Omental fat pad (tissue), 4 donors: ENCODE measurements around the gene STIMATE. TPM values are rescaled to one million over a fixed set of nuclear protein-coding genes. Genes with fewer than 3 reads are reported as not detected.

Source experiments
- ATAC-seq: fragments of 150-250 bp; one replicate; pipeline ENCODE4 v1.9.1; 2016; ENCODE audit warnings: mild to moderate bottlenecking, moderate library complexity; ENCODE audit not compliant: low FRiP score
- DNase-seq: peaks from one replicate; pipeline ENCODE4 v3.0.0-alpha.2; 2019; ENCODE audit warnings: low spot score
- CTCF ChIP-seq, 3 donors: fragments of 450-650 bp; IDR thresholded peaks; one replicate each; pipeline ENCODE4 v1.5.1; 2016 to 2017; ENCODE audit warnings: antibody characterized with exemption in 3 of 3, mild to moderate bottlenecking in 3 of 3, moderate library complexity in 2 of 3
- small RNA-seq: library from RNA; depleted of rRNA; stranded (forward); fragments of <200 nt; gene quantifications from one replicate; pipeline ENCODE3, GENCODE V24; 2016
- total RNA-seq, 4 donors: library from RNA; depleted of rRNA; stranded (reverse); fragments of >200 nt; gene quantifications; one replicate each; pipeline ENCODE4 v1.1.0, GENCODE V29; 2016

Gene STIMATE
- total RNA-seq, 4 donors from 2014 or later: 15.1 to 34.7 (median 18.8) TPM

DNA sequence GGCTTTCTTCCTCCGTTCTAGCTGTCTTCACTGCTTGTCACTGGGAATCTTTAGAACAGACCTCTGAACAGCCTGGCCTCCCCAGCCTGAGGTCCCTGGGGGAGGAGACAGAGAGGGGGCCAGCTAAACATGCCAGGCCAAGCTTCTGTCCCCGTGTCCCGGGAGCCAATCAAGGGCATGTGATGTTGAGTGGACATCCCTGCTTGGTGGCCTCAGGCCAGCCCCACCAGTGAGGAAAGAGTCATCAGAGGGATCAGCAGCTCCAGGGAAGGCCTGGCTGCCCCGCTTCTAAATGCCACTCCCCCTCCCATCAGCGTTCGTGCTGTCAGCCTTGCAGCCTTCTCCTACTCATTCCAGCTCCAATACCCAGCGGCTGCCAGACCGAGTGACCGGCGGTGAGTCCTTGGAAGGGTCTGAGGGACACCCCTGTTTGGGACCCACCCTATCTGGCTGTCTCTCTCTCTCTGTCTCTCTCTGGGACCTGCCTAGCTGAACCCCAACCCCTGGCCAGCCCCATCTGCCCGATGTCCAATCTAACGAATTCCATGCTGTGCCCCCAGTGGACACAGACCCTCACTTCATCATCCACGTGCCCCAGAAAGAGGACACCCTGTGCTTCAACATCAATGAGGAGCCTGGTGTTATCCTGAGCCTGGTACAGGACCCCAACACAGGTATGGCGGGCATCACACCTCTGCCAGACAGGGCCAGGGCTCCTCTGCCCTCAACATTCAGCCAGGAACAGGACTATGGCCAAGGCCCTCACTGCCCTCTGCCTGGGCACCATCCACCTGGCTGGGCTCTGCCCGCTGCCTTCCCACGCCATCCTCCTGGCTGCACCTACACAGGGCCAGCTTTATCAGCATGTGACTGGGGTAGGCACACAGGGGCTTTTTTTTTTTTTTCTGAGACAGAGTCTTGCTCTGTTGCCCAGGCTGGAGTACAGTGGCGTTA is 109.4 kb downstream of the STIMATE start:
- TF ChIP-seq CTCF (IDR thresholded peaks at IDR 0.05): no peak
- DNase-seq (no peak), ATAC-seq (no peak)

DNA sequence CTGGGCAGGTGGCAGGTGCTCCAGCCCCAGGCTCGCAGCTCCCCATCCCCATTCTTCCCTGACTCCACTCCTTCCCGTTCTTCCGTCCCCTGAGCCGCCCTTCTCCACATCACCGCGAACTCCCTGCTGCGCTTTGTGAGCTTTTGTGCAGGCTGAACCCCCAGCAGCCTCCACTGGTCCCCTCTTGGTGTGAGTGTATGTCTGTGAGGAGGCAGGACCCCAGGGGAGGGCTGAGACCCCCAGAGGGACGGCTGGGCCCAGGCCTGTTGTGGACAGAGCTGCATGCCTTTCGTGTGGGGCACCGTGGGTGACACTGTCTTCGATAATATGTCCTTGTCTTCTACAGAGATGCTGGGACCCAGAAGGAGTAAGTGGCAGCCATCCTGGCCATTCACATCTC is 110.1 kb downstream of the STIMATE start:
- DNase-seq: no peak
- no peak for TF ChIP-seq CTCF (IDR thresholded peaks at IDR 0.05)

More for the DNA sequence above, 110.1 kb downstream of the STIMATE start:
- no peak for ATAC-seq

Small RNA genes within 50 kb of the gene (small RNA-seq; reads per million reads assigned to genes)
- gene MIR8064 (not detected), gene MUSTN1 (not detected)

Other genes starting within 250 kb of the STIMATE start
- 100 to 1,000 TPM in 3 of 4 donors, 10 to 100 TPM in 1; 89.4 to 118 (median 114) TPM for gene PBRM1, start 211.6 kb downstream of the STIMATE start, total RNA-seq
- gene GNL3, start 211.5 kb downstream of the STIMATE start, total RNA-seq: 100 to 1,000 TPM in 2 of 4 donors, 10 to 100 TPM in 2; 55.8 to 371 (median 93.0) TPM
- 10 to 100 TPM; 24.0 to 53.0 (median 45.4) TPM for gene GLT8D1, start 191.8 kb downstream of the STIMATE start, total RNA-seq
- gene SPCS1, start 191.4 kb downstream of the STIMATE start, total RNA-seq: 100 to 1,000 TPM in 2 of 4 donors, 10 to 100 TPM in 2; 49.2 to 138 (median 84.9) TPM
- gene NEK4, start 126.6 kb downstream of the STIMATE start, total RNA-seq: 10 to 100 TPM; 16.8 to 22.0 (median 18.7) TPM
- gene ITIH1, start 119.9 kb downstream of the STIMATE start, total RNA-seq: under 1 TPM in 1 of 4 donors, not detected in 3; 0.94 TPM
- gene ITIH3, start 102.8 kb downstream of the STIMATE start, total RNA-seq: 1 to 10 TPM in 3 of 4 donors, under 1 TPM in 1; 0.93 to 2.8 (median 1.9) TPM
- gene ITIH4, start 66.9 kb downstream of the STIMATE start, total RNA-seq: 10 to 100 TPM in 1 of 4 donors, 1 to 10 TPM in 3; 1.2 to 18.8 (median 3.6) TPM
- gene MUSTN1, start 62.5 kb downstream of the STIMATE start, total RNA-seq: 10 to 100 TPM in 1 of 4 donors, 1 to 10 TPM in 3; 2.8 to 34.7 (median 6.4) TPM
- gene SFMBT1, start 148.5 kb upstream of the STIMATE start, total RNA-seq: 10 to 100 TPM in 1 of 4 donors, 1 to 10 TPM in 3; 6.5 to 15.3 (median 8.7) TPM
- 10 to 100 TPM in 2 of 4 donors, 1 to 10 TPM in 2; 9.1 to 14.0 (median 10.5) TPM for gene RFT1, start 232.9 kb upstream of the STIMATE start, total RNA-seq